HEK293 (cell line): ENCODE data around the gene CCDC88C.

Experiments
- SP2 ChIP-seq: fragments of 450-650 bp; formaldehyde crosslinking; IDR thresholded peaks from 2 replicates; pipeline ENCODE4 v1.5.1; 2016; ENCODE audit warnings: missing biosample characterization, missing genetic modification characterization
- ZBTB17 ChIP-seq: fragments of 450-650 bp; formaldehyde crosslinking; IDR thresholded peaks from 2 replicates; pipeline ENCODE4 v1.5.1; 2016; ENCODE audit warnings: missing biosample characterization, missing genetic modification characterization
- ZFP3 ChIP-seq: fragments of 450-650 bp; formaldehyde crosslinking; IDR thresholded peaks from 2 replicates; pipeline ENCODE4 v1.5.1; 2016; ENCODE audit warnings: low read depth, missing biosample characterization, missing genetic modification characterization
- ZNF175 ChIP-seq: fragments of 450-650 bp; formaldehyde crosslinking; IDR thresholded peaks from 2 replicates; pipeline ENCODE4 v1.5.1; 2016; ENCODE audit warnings: missing biosample characterization, missing genetic modification characterization
- TF ChIP-seq, protein P1 (sequence below): fragments of 450-650 bp; formaldehyde crosslinking; IDR thresholded peaks from 2 replicates; pipeline ENCODE4 v1.5.1; 2016; ENCODE audit warnings: missing biosample characterization, missing genetic modification characterization

DNA sequence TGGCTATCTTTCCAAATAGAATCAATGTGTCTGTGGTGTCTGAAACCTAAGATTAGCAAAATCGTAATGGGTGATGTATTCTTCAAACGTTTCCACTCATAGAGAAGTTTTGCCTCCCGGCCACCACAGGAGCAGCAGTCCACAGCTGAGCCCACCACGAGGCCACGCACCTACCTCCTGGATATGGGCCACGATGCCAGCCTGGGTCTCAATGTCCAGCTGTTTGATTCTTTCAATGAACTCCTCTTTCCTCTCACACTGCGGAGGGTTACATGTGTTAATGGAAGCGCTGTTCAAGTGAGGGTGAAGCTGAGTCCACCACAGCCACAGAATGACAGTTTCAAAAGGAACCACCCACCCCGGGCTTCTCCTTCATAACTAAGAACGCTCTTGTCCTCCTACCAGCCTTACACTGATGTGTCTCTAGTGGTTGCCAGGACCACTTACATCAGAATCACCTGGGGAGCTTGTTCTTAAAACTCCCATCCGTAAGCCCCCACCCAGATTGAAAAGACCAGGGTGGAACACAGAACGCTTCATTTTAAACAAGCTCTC lies 75.3 kb downstream of the CCDC88C start:
- TF ChIP-seq, protein P1, sequence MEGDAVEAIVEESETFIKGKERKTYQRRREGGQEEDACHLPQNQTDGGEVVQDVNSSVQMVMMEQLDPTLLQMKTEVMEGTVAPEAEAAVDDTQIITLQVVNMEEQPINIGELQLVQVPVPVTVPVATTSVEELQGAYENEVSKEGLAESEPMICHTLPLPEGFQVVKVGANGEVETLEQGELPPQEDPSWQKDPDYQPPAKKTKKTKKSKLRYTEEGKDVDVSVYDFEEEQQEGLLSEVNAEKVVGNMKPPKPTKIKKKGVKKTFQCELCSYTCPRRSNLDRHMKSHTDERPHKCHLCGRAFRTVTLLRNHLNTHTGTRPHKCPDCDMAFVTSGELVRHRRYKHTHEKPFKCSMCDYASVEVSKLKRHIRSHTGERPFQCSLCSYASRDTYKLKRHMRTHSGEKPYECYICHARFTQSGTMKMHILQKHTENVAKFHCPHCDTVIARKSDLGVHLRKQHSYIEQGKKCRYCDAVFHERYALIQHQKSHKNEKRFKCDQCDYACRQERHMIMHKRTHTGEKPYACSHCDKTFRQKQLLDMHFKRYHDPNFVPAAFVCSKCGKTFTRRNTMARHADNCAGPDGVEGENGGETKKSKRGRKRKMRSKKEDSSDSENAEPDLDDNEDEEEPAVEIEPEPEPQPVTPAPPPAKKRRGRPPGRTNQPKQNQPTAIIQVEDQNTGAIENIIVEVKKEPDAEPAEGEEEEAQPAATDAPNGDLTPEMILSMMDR = no peak
- no peak for TF ChIP-seq SP2 (tag by site-specific recombination)
- TF ChIP-seq ZNF175 (tag by site-specific recombination) = no peak
- TF ChIP-seq ZFP3 (tag by site-specific recombination) = no peak
- TF ChIP-seq ZBTB17 (tag by site-specific recombination) = no peak
